Chondrocyte (in vitro differentiated cells): ENCODE results near the gene GFI1. TPM values are rescaled to one million over a fixed set of nuclear protein-coding genes. Genes with fewer than 3 reads are reported as not detected.

Experiments used
- DNase-seq: peaks from one replicate; pipeline ENCODE4 v3.0.0; 2021; ENCODE audit warnings: mixed read lengths, low spot score
- H3K27ac Mint-ChIP-seq: one replicate; pipeline ENCODE4 v1.8.0; 2021; ENCODE audit warnings: mild to moderate bottlenecking, moderate library complexity, mixed read lengths; ENCODE audit not compliant: unreplicated experiment
- H3K27me3 Mint-ChIP-seq: 2 replicates; pipeline ENCODE4 v1.8.0; 2021; ENCODE audit warnings: low read depth, mixed read lengths
- H3K36me3 Mint-ChIP-seq: 2 replicates; pipeline ENCODE4 v1.8.0; 2021; ENCODE audit warnings: low read depth, mixed read lengths
- H3K4me1 Mint-ChIP-seq: 2 replicates; pipeline ENCODE4 v1.8.0; 2021; ENCODE audit warnings: low read depth, mild to moderate bottlenecking, mixed read lengths
- H3K4me3 Mint-ChIP-seq: one replicate; pipeline ENCODE4 v1.8.0; 2021; ENCODE audit warnings: mild to moderate bottlenecking, moderate library complexity, mixed read lengths; ENCODE audit not compliant: unreplicated experiment
- H3K9me3 Mint-ChIP-seq: 2 replicates; pipeline ENCODE4 v1.8.0; 2021; ENCODE audit warnings: low read depth, mixed read lengths
- CTCF ChIP-seq: fragments of 200-600 bp; sonication (generic); IDR thresholded peaks from 2 replicates; pipeline ENCODE4 v1.5.0; 2021; ENCODE audit warnings: antibody characterized with exemption, mild to moderate bottlenecking, moderate library complexity
- total RNA-seq: library from RNA; stranded (reverse); gene quantifications from 3 replicates; pipeline ENCODE4 v1.2.1, GENCODE V29; 2021

The GFI1 gene
- total RNA-seq, 1 donor from 2014 or later: not detected

- Mint-ChIP-seq H3K27me3 (peaks cover 8% of the 10 kb centered on the region), H3K36me3 (no peaks in the 10 kb centered on the region), H3K4me1 (no peaks in the 10 kb centered on the region), H3K9me3 (no peaks in the 10 kb centered on the region), H3K4me3 (no peak overlapping the region), H3K27ac (no peak overlapping the region)
- no peak for DNase-seq
- TF ChIP-seq CTCF: peak; percentile 33
Measured at GRCh38 chr1:92461364-92462097, 25.2 kb downstream of the GFI1 start.

DNA sequence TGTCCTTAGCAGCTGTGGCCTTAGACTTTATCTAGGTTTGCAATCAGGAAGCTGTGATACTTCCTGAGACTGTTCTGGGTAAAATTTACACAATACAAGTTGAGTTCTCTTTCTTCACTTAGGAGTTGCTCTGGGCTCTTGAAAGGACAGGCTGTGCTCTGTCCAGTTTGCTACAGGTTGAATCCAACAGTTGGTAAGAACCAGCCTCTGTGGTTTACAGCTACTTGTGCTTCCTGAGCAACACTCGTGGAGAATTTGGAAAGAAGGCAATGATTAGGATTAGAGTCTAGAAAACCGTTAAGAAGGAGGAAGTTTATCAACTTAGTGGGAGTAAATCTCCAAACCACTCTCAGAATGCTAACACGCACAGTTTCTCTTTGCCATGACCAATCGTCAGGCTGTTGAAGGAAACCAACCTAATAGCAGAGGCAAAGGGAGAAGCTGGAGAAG is 26.8 kb downstream of the GFI1 start:
- no peaks in the 10 kb centered on the region for H3K36me3 Mint-ChIP-seq
- no peak for DNase-seq
- H3K9me3 Mint-ChIP-seq: no peaks in the 10 kb centered on the region
- H3K4me1 Mint-ChIP-seq: no peaks in the 10 kb centered on the region
- peaks cover 8% of the 10 kb centered on the region for H3K27me3 Mint-ChIP-seq
- TF ChIP-seq CTCF: no peak
- no peak overlapping the region for H3K4me3 Mint-ChIP-seq
- no peak overlapping the region for H3K27ac Mint-ChIP-seq

GRCh38 chr1:92458146-92458545 is 28.6 kb downstream of the GFI1 start:
- no peak overlapping the region for H3K27ac Mint-ChIP-seq
- H3K4me3 Mint-ChIP-seq: no peak overlapping the region
- H3K9me3 Mint-ChIP-seq: no peaks in the 10 kb centered on the region
- no peak for DNase-seq
- no peaks in the 10 kb centered on the region for H3K4me1 Mint-ChIP-seq
- no peak for TF ChIP-seq CTCF
- no peaks in the 10 kb centered on the region for H3K36me3 Mint-ChIP-seq
- H3K27me3 Mint-ChIP-seq: peaks cover 8% of the 10 kb centered on the region

- H3K9me3 Mint-ChIP-seq: no peaks in the 10 kb centered on the region
- H3K4me1 Mint-ChIP-seq: peaks cover 6% of the 10 kb centered on the region
- no peak overlapping the region for H3K27ac Mint-ChIP-seq
- TF ChIP-seq CTCF: no peak
- DNase-seq: no peak
- H3K27me3 Mint-ChIP-seq: peaks cover 7% of the 10 kb centered on the region
- no peaks in the 10 kb centered on the region for H3K36me3 Mint-ChIP-seq
- H3K4me3 Mint-ChIP-seq: no peak overlapping the region
Measured at GRCh38 chr1:92447976-92448375, 38.7 kb downstream of the GFI1 start.

GRCh38 chr1:92447033-92447681 is 39.6 kb downstream of the GFI1 start:
- Mint-ChIP-seq H3K9me3 (no peaks in the 10 kb centered on the region), H3K27me3 (peaks cover 7% of the 10 kb centered on the region), H3K4me1 (peaks cover 6% of the 10 kb centered on the region), H3K27ac (no peak overlapping the region), H3K36me3 (no peaks in the 10 kb centered on the region), H3K4me3 (no peak overlapping the region)
- no peak for DNase-seq
- no peak for TF ChIP-seq CTCF
